Neural progenitor cell (in vitro differentiated cells): ENCODE results near the gene CRIM1. TPM values are rescaled to one million over a fixed set of nuclear protein-coding genes. Genes with fewer than 3 reads are reported as not detected.

ENCODE experiments used
- DNase-seq: peaks from one replicate; pipeline ENCODE4 v3.0.0-alpha.2; 2016; ENCODE audit warnings: low spot score
- H2AFZ ChIP-seq: fragments of 200-600 bp; sonication (generic); replicated peaks from 2 replicates; pipeline ENCODE4 v1.6.1; 2016; ENCODE audit warnings: antibody characterized with exemption
- H3F3A ChIP-seq: fragments of 200-600 bp; sonication (generic); 2 replicates; pipeline ENCODE4 v1.6.1; 2016; ENCODE audit warnings: antibody characterized with exemption, low read depth
- H3K27ac ChIP-seq: fragments of 200-600 bp; sonication (generic); 2 replicates; pipeline ENCODE4 v1.5.1; 2016; ENCODE audit warnings: mild to moderate bottlenecking
- H3K27me3 ChIP-seq: fragments of 200-600 bp; sonication (generic); 2 replicates; pipeline ENCODE4 v1.6.1; 2016; ENCODE audit warnings: mild to moderate bottlenecking, moderate library complexity
- H3K36me3 ChIP-seq: fragments of 200-600 bp; sonication (generic); 2 replicates; pipeline ENCODE4 v1.5.1; 2016
- H3K4me1 ChIP-seq: fragments of 200-600 bp; sonication (generic); 2 replicates; pipeline ENCODE4 v1.6.1; 2016; ENCODE audit warnings: mixed run types
- H3K4me2 ChIP-seq: fragments of 200-600 bp; sonication (generic); 2 replicates; pipeline ENCODE4 v1.6.1; 2016
- H3K4me3 ChIP-seq: fragments of 200-600 bp; sonication (generic); 2 replicates; pipeline ENCODE4 v1.5.1; 2016
- H3K79me2 ChIP-seq: fragments of 200-600 bp; sonication (generic); 2 replicates; pipeline ENCODE4 v1.6.1; 2016; ENCODE audit warnings: low read depth
- H3K9ac ChIP-seq: fragments of 200-600 bp; sonication (generic); 2 replicates; pipeline ENCODE4 v1.6.1; 2016
- H3K9me3 ChIP-seq: fragments of 200-600 bp; sonication (generic); 2 replicates; pipeline ENCODE4 v1.5.1; 2016; ENCODE audit warnings: low read depth
- H4K20me1 ChIP-seq: fragments of 200-600 bp; sonication (generic); 2 replicates; pipeline ENCODE4 v1.6.1; 2016; ENCODE audit warnings: low read depth
- H3K27ac Mint-ChIP-seq: 3 replicates; pipeline ENCODE4 v1.8.0; 2021; ENCODE audit warnings: mixed read lengths
- H3K27me3 Mint-ChIP-seq: 2 replicates; pipeline ENCODE4 v1.8.0; 2022; ENCODE audit warnings: low read depth, mild to moderate bottlenecking, inconsistent platforms, moderate library complexity, mixed read lengths; ENCODE audit not compliant: insufficient read depth
- H3K36me3 Mint-ChIP-seq: 3 replicates; pipeline ENCODE4 v1.8.0; 2021; ENCODE audit warnings: mixed read lengths
- H3K4me1 Mint-ChIP-seq: 3 replicates; pipeline ENCODE4 v1.8.0; 2021; ENCODE audit warnings: mixed read lengths
- H3K4me3 Mint-ChIP-seq: 3 replicates; pipeline ENCODE4 v1.8.0; 2021; ENCODE audit warnings: mild to moderate bottlenecking, moderate library complexity, mixed read lengths
- H3K9me3 Mint-ChIP-seq: 3 replicates; pipeline ENCODE4 v1.8.0; 2020; ENCODE audit warnings: mixed read lengths
- CTCF ChIP-seq: fragments of 200-600 bp; sonication (generic); IDR thresholded peaks from 2 replicates; pipeline ENCODE4 v1.5.1; 2017; ENCODE audit warnings: antibody characterized with exemption, mild to moderate bottlenecking
- EZH2 ChIP-seq: fragments of 200-600 bp; sonication (generic); IDR thresholded peaks from 2 replicates; pipeline ENCODE4 v1.6.1; 2017; ENCODE audit warnings: antibody characterized with exemption, mild to moderate bottlenecking, moderate library complexity
- EZH2phosphoT487 ChIP-seq: fragments of 200-600 bp; sonication (generic); IDR thresholded peaks from 2 replicates; pipeline ENCODE4 v1.6.1; 2017; ENCODE audit warnings: antibody characterized with exemption
- total RNA-seq: library from RNA; depleted of rRNA; stranded (reverse); fragments of >200 nt; gene quantifications from 2 replicates; pipeline ENCODE4 v1.2.3, GENCODE V29; 2015; ENCODE audit warnings: low replicate concordance

CRIM1 gene
- total RNA-seq, 1 donor from 2014 or later: 4.9 TPM

- Histone ChIP-seq H4K20me1 (no peaks in the 10 kb centered on the region), H2AFZ (no peak overlapping the region), H3K9me3 (no peaks in the 10 kb centered on the region), H3K27ac (no peak overlapping the region), H3K4me3 (no peak overlapping the region), H3K36me3 (no peaks in the 10 kb centered on the region), H3K9ac (no peak overlapping the region), H3F3A (no peaks in the 10 kb centered on the region), H3K27me3 (no peaks in the 10 kb centered on the region), H3K4me2 (no peak overlapping the region), H3K4me1 (peaks cover 15% of the 10 kb centered on the region), H3K79me2 (no peaks in the 10 kb centered on the region)
- DNase-seq: no peak
- Mint-ChIP-seq H3K4me3 (no peak overlapping the region), H3K27ac (no peak overlapping the region), H3K27me3 (no peaks in the 10 kb centered on the region), H3K9me3 (no peaks in the 10 kb centered on the region), H3K4me1 (peaks cover 5% of the 10 kb centered on the region), H3K36me3 (peaks cover 14% of the 10 kb centered on the region)
- no peak for TF ChIP-seq CTCF
- TF ChIP-seq EZH2phosphoT487: no peak
- TF ChIP-seq EZH2: no peak
Measured at GRCh38 chr2:36535099-36535498, 179.5 kb downstream of the CRIM1 start.

GRCh38 chr2:36536776-36537175 lies 181.2 kb downstream of the CRIM1 start:
- no peaks in the 10 kb centered on the region for H3K79me2 ChIP-seq
- H3K36me3 Mint-ChIP-seq: peaks cover 9% of the 10 kb centered on the region
- TF ChIP-seq CTCF (no peak), EZH2 (no peak), EZH2phosphoT487 (no peak)
- no peak for DNase-seq
- H3K4me3 Mint-ChIP-seq: no peak overlapping the region
- H3K27ac ChIP-seq: no peak overlapping the region
- H3F3A ChIP-seq: no peaks in the 10 kb centered on the region
- no peaks in the 10 kb centered on the region for H3K36me3 ChIP-seq
- H3K27me3 ChIP-seq: no peaks in the 10 kb centered on the region
- H3K9ac ChIP-seq: no peak overlapping the region
- H3K4me2 ChIP-seq: no peak overlapping the region
- no peaks in the 10 kb centered on the region for H3K9me3 ChIP-seq
- H3K27me3 Mint-ChIP-seq: no peaks in the 10 kb centered on the region
- H3K27ac Mint-ChIP-seq: no peak overlapping the region
- H3K4me1 Mint-ChIP-seq: no peaks in the 10 kb centered on the region
- no peaks in the 10 kb centered on the region for H3K4me1 ChIP-seq
- H3K4me3 ChIP-seq: no peak overlapping the region
- H2AFZ ChIP-seq: no peak overlapping the region
- H4K20me1 ChIP-seq: no peaks in the 10 kb centered on the region
- H3K9me3 Mint-ChIP-seq: no peaks in the 10 kb centered on the region

- no peaks in the 10 kb centered on the region for H3K79me2 ChIP-seq
- no peak overlapping the region for H3K9ac ChIP-seq
- Mint-ChIP-seq H3K4me1 (no peaks in the 10 kb centered on the region), H3K9me3 (no peaks in the 10 kb centered on the region), H3K27me3 (no peaks in the 10 kb centered on the region), H3K36me3 (peaks cover 12% of the 10 kb centered on the region), H3K27ac (no peak overlapping the region), H3K4me3 (no peak overlapping the region)
- H3K4me3 ChIP-seq: no peak overlapping the region
- no peaks in the 10 kb centered on the region for H3K9me3 ChIP-seq
- H3K27ac ChIP-seq: no peak overlapping the region
- no peaks in the 10 kb centered on the region for H3K27me3 ChIP-seq
- no peaks in the 10 kb centered on the region for H4K20me1 ChIP-seq
- no peaks in the 10 kb centered on the region for H3K4me1 ChIP-seq
- DNase-seq: no peak
- TF ChIP-seq EZH2 (no peak), CTCF (no peak)
- H3K36me3 ChIP-seq: no peaks in the 10 kb centered on the region
- H2AFZ ChIP-seq: no peak overlapping the region
- H3F3A ChIP-seq: no peaks in the 10 kb centered on the region
- no peak overlapping the region for H3K4me2 ChIP-seq
Measured at GRCh38 chr2:36538335-36538734, 182.8 kb downstream of the CRIM1 start.

DNA sequence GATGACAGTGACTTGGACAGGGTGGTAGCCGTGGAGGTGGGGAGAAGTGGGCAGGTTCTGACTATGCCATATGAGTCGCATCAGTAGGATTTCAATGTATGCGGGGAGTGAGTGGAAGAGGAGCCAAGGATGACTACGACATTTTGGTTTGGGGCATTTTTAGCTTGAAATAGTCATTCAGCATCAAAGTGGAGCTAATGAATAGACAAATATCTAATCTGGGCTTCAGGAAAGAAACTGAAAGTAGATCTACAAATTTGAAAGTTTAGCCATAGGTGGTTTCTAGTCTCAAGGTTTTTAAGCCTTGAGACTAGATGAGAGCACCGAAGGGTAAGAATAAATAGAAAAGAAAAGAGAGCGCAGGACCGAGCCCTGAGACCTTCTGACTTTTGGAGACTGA lies 184.1 kb downstream of the CRIM1 start:
- no peaks in the 10 kb centered on the region for H3K4me1 Mint-ChIP-seq
- H3K36me3 Mint-ChIP-seq: peaks cover 14% of the 10 kb centered on the region
- Histone ChIP-seq H3K36me3 (no peaks in the 10 kb centered on the region), H3K4me1 (no peaks in the 10 kb centered on the region), H3K27ac (no peak overlapping the region), H3K4me2 (no peak overlapping the region), H3K79me2 (no peaks in the 10 kb centered on the region), H3K9ac (no peak overlapping the region), H3K4me3 (no peak overlapping the region), H2AFZ (no peak overlapping the region), H3F3A (no peaks in the 10 kb centered on the region), H3K27me3 (no peaks in the 10 kb centered on the region), H3K9me3 (no peaks in the 10 kb centered on the region), H4K20me1 (no peaks in the 10 kb centered on the region)
- H3K27me3 Mint-ChIP-seq: no peaks in the 10 kb centered on the region
- H3K27ac Mint-ChIP-seq: no peak overlapping the region
- DNase-seq: no peak
- TF ChIP-seq EZH2 (no peak), CTCF (no peak), EZH2phosphoT487 (no peak)
- no peaks in the 10 kb centered on the region for H3K9me3 Mint-ChIP-seq
- H3K4me3 Mint-ChIP-seq: no peak overlapping the region
